22Rv1 (cell line): Measurements from ENCODE around the gene RPL7A.
"Not testable (repeated sequence)": the region's sequence is repeated elsewhere in the genome, so short reads cannot be mapped to it uniquely, and the experiment has no call there.

Experiments used
- H3K27ac ChIP-seq: fragments of 450-650 bp; 2 replicates; pipeline ENCODE4 v1.5.1; 2017
- CTCF ChIP-seq: fragments of 450-650 bp; IDR thresholded peaks from 2 replicates; pipeline ENCODE4 v1.5.1; 2017; ENCODE audit warnings: mild to moderate bottlenecking
- ZFX ChIP-seq: fragments of 450-650 bp; IDR thresholded peaks from 2 replicates; pipeline ENCODE4 v1.6.1; 2017; ENCODE audit warnings: antibody characterized with exemption, borderline replicate concordance

Gene RPL7A

GRCh38 chr9:133305731-133306130 lies 42.3 kb upstream of the RPL7A start:
- TF ChIP-seq ZFX: no peak
- TF ChIP-seq CTCF: no peak
- no peak overlapping the region for H3K27ac ChIP-seq

- TF ChIP-seq CTCF (no peak), ZFX (no peak)
- H3K27ac ChIP-seq: no peak overlapping the region
These were observed 41.5 kb upstream of the RPL7A start for GRCh38 chr9:133306242-133307204.

GRCh38 chr9:133307301-133307700 lies 40.7 kb upstream of the RPL7A start:
- TF ChIP-seq CTCF (no peak), ZFX (no peak)
- H3K27ac ChIP-seq: no peak overlapping the region

GRCh38 chr9:133309608-133310007 lies 38.4 kb upstream of the RPL7A start:
- TF ChIP-seq ZFX (no peak), CTCF (no peak)
- H3K27ac ChIP-seq: no peak overlapping the region

GRCh38 chr9:133315997-133316396 lies 32.0 kb upstream of the RPL7A start:
- TF ChIP-seq ZFX (no peak), CTCF (no peak)
- no peak overlapping the region for H3K27ac ChIP-seq

GRCh38 chr9:133317551-133317950 lies 30.5 kb upstream of the RPL7A start:
- not testable (repeated sequence) for H3K27ac ChIP-seq

- H3K27ac ChIP-seq: no peak overlapping the region
- TF ChIP-seq CTCF: no peak
- no peak for TF ChIP-seq ZFX
These were observed 27.6 kb upstream of the RPL7A start for GRCh38 chr9:133320421-133320881.
